ENCODE results near the gene LIAS.

LIAS gene

GRCh38 chr4:39476187-39476895, 17.5 kb downstream of the LIAS start:
- ChIA-PET POLR2A (interaction anchor here (1.2 kb wide), 1 partner anchor 51 kb away, joined by 7 read pairs; the partner anchor contains the start of gene UGDH), CTCF (interaction anchor here (0.9 to 2.1 kb wide), 4 partner anchors 19 to 502 kb away, joined by 3 to 6 read pairs (median 4); partner anchors contain the start of gene SMIM14)
- no peak for TF ChIP-seq CTCF (IDR thresholded peaks at IDR 0.05; ENCODE audit: insufficient read depth, low read length, missing control alignments)
- no peak for DNase-seq (ENCODE audit: low read depth, low spot score)
- no peak overlapping the region for H3K4me3 ChIP-seq (ENCODE audit: low read depth, low read length)

- ChIA-PET POLR2A (no interaction called here), CTCF (interaction anchor here (1.3 to 3.3 kb wide), 2 partner anchors 11 to 498 kb away, joined by 4 to 14 read pairs; no protein-coding TSS in a partner anchor)
- no peak for DNase-seq (ENCODE audit: low read depth, low spot score)
- no peak overlapping the region for H3K4me3 ChIP-seq (ENCODE audit: low read depth, low read length)
- TF ChIP-seq CTCF (IDR thresholded peaks at IDR 0.05; ENCODE audit: insufficient read depth, low read length, missing control alignments), result no peak
Observed at GRCh38 chr4:39480251-39480650, 21.4 kb downstream of the LIAS start.

- H3K4me3 ChIP-seq (ENCODE audit: low read depth, low read length), result no peak overlapping the region
- TF ChIP-seq CTCF (IDR thresholded peaks at IDR 0.05; ENCODE audit: insufficient read depth, low read length, missing control alignments), result no peak
- DNase-seq (ENCODE audit: low read depth, low spot score), result no peak
- ChIA-PET CTCF (interaction anchor here (1.3 to 3.3 kb wide), 2 partner anchors 12 to 497 kb away, joined by 4 to 14 read pairs; no protein-coding TSS in a partner anchor), POLR2A (interaction anchor here (1.1 kb wide), 1 partner anchor 217 kb away, joined by 3 read pairs; the partner anchor contains the start of gene UBE2K)
Observed at GRCh38 chr4:39480902-39481695, 22.2 kb downstream of the LIAS start.

- ChIA-PET POLR2A (no interaction called here), CTCF (interaction anchor here (2.1 kb wide), 1 partner anchor 15 kb away, joined by 6 read pairs; no protein-coding TSS in a partner anchor)
- DNase-seq (ENCODE audit: low read depth, low spot score), result no peak
- TF ChIP-seq CTCF (IDR thresholded peaks at IDR 0.05; ENCODE audit: insufficient read depth, low read length, missing control alignments), result no peak
- H3K4me3 ChIP-seq (ENCODE audit: low read depth, low read length), result no peak overlapping the region
Observed at GRCh38 chr4:39484582-39485272, 25.9 kb downstream of the LIAS start.

GRCh38 chr4:39486221-39486804, 27.5 kb downstream of the LIAS start:
- ChIA-PET POLR2A (no interaction called here), CTCF (interaction anchor here (0.7 to 2.1 kb wide), 2 partner anchors 17 to 25 kb away, joined by 3 to 6 read pairs; no protein-coding TSS in a partner anchor)
- no peak for DNase-seq (ENCODE audit: low read depth, low spot score)
- TF ChIP-seq CTCF (IDR thresholded peaks at IDR 0.05; ENCODE audit: insufficient read depth, low read length, missing control alignments), result no peak
- no peak overlapping the region for H3K4me3 ChIP-seq (ENCODE audit: low read depth, low read length)

Measured in AG04449 (cell line).